ENCODE data around the gene PALD1.
"Not testable (repeated sequence)": the region's sequence is repeated elsewhere in the genome, so short reads cannot be mapped to it uniquely, and the experiment has no call there.

Gene PALD1

GRCh38 chr10:70575874-70576802, 97.6 kb downstream of the PALD1 start:
- DNase-seq = no peak

- DNase-seq = no peak
Measured at GRCh38 chr10:70576803-70577517, 98.4 kb downstream of the PALD1 start.

- DNase-seq = peak; percentile 12
Measured at GRCh38 chr10:70578371-70578947, 99.9 kb downstream of the PALD1 start.

GRCh38 chr10:70579234-70580002, 100.9 kb downstream of the PALD1 start:
- DNase-seq = no peak

GRCh38 chr10:70581176-70581575, 102.6 kb downstream of the PALD1 start:
- not testable (repeated sequence) for DNase-seq

- DNase-seq = no peak
Measured at GRCh38 chr10:70582793-70583668, 104.5 kb downstream of the PALD1 start.

- DNase-seq = no peak
Measured at GRCh38 chr10:70583669-70584037, 105.1 kb downstream of the PALD1 start.

- no peak for DNase-seq
Measured at GRCh38 chr10:70584366-70584765, 105.8 kb downstream of the PALD1 start.

GRCh38 chr10:70584909-70585544, 106.5 kb downstream of the PALD1 start:
- DNase-seq = no peak

- no peak for DNase-seq
Measured at GRCh38 chr10:70585578-70586169, 107.1 kb downstream of the PALD1 start.

- no peak for DNase-seq
Measured at GRCh38 chr10:70586348-70586930, 107.9 kb downstream of the PALD1 start.

- no peak for DNase-seq
Measured at GRCh38 chr10:70587045-70587658, 108.6 kb downstream of the PALD1 start.

- no peak for DNase-seq
Measured at GRCh38 chr10:70588255-70588654, 109.7 kb downstream of the PALD1 start.

- DNase-seq = no peak
Measured at GRCh38 chr10:70588859-70589570, 110.4 kb downstream of the PALD1 start.

- no peak for DNase-seq
Measured at GRCh38 chr10:70589762-70590654, 111.4 kb downstream of the PALD1 start.

GRCh38 chr10:70590655-70591416, 112.3 kb downstream of the PALD1 start:
- DNase-seq = no peak

GRCh38 chr10:70592186-70592735, 113.7 kb downstream of the PALD1 start:
- DNase-seq = no peak
